ENCODE results near the gene INTS14.
"Not testable (repeated sequence)": the region's sequence is repeated elsewhere in the genome, so short reads cannot be mapped to it uniquely, and the experiment has no call there.

Gene INTS14

GRCh38 chr15:65578904-65579728, 31.8 kb downstream of the INTS14 start:
- no peak for DNase-seq (ENCODE audit: low read depth)

GRCh38 chr15:65577129-65577996, 33.6 kb downstream of the INTS14 start:
- no peak for DNase-seq (ENCODE audit: low read depth)

- peak; percentile 31 for DNase-seq (ENCODE audit: low read depth)
Observed at GRCh38 chr15:65576664-65577063, 34.3 kb downstream of the INTS14 start.

GRCh38 chr15:65571971-65572370, 39.0 kb downstream of the INTS14 start:
- no peak for DNase-seq (ENCODE audit: low read depth)

GRCh38 chr15:65569728-65570127, 41.2 kb downstream of the INTS14 start:
- no peak for DNase-seq (ENCODE audit: low read depth)

- no peak for DNase-seq (ENCODE audit: low read depth)
Observed at GRCh38 chr15:65561934-65562333, 49.0 kb downstream of the INTS14 start.

GRCh38 chr15:65559941-65560340, 51.0 kb downstream of the INTS14 start:
- no peak for DNase-seq (ENCODE audit: low read depth)

GRCh38 chr15:65558997-65559760, 51.8 kb downstream of the INTS14 start:
- DNase-seq (ENCODE audit: low read depth): no peak

GRCh38 chr15:65558336-65558735, 52.6 kb downstream of the INTS14 start:
- peak; percentile 31 for DNase-seq (ENCODE audit: low read depth)

GRCh38 chr15:65556622-65557021, 54.3 kb downstream of the INTS14 start:
- DNase-seq (ENCODE audit: low read depth): no peak

- no peak for DNase-seq (ENCODE audit: low read depth)
Observed at GRCh38 chr15:65553691-65554090, 57.2 kb downstream of the INTS14 start.

- not testable (repeated sequence) for DNase-seq (ENCODE audit: low read depth)
Observed at GRCh38 chr15:65552851-65553250, 58.1 kb downstream of the INTS14 start.

GRCh38 chr15:65551183-65551582, 59.7 kb downstream of the INTS14 start:
- DNase-seq (ENCODE audit: low read depth): no peak

- peak; percentile 45 for DNase-seq (ENCODE audit: low read depth)
Observed at GRCh38 chr15:65550681-65551098, 60.2 kb downstream of the INTS14 start.

- DNase-seq (ENCODE audit: low read depth): not testable (repeated sequence)
Observed at GRCh38 chr15:65549288-65549687, 61.6 kb downstream of the INTS14 start.

- DNase-seq (ENCODE audit: low read depth): no peak
Observed at GRCh38 chr15:65547841-65548240, 63.1 kb downstream of the INTS14 start.

- no peak for DNase-seq (ENCODE audit: low read depth)
Observed at GRCh38 chr15:65541231-65541820, 69.6 kb downstream of the INTS14 start.

GRCh38 chr15:65540314-65540713, 70.6 kb downstream of the INTS14 start:
- no peak for DNase-seq (ENCODE audit: low read depth)

- DNase-seq (ENCODE audit: low read depth): no peak
Observed at GRCh38 chr15:65535192-65535591, 75.7 kb downstream of the INTS14 start.

GRCh38 chr15:65533057-65533756, 77.7 kb downstream of the INTS14 start:
- no peak for DNase-seq (ENCODE audit: low read depth)

GRCh38 chr15:65532738-65533051, 78.2 kb downstream of the INTS14 start:
- DNase-seq (ENCODE audit: low read depth): peak; percentile 40

Data from non-pigmented ciliary epithelial cell (primary cell).